Neural progenitor cell (in vitro differentiated cells): ENCODE data around the gene MTX2. TPM values are rescaled to one million over a fixed set of nuclear protein-coding genes. Genes with fewer than 3 reads are reported as not detected.
"Not testable (repeated sequence)": the region's sequence is repeated elsewhere in the genome, so short reads cannot be mapped to it uniquely, and the experiment has no call there.

Experiments used
- DNase-seq: peaks from one replicate; pipeline ENCODE4 v3.0.0-alpha.2; 2016; ENCODE audit warnings: low spot score
- H2AFZ ChIP-seq: fragments of 200-600 bp; sonication (generic); replicated peaks from 2 replicates; pipeline ENCODE4 v1.6.1; 2016; ENCODE audit warnings: antibody characterized with exemption
- H3F3A ChIP-seq: fragments of 200-600 bp; sonication (generic); 2 replicates; pipeline ENCODE4 v1.6.1; 2016; ENCODE audit warnings: antibody characterized with exemption, low read depth
- H3K27ac ChIP-seq: fragments of 200-600 bp; sonication (generic); 2 replicates; pipeline ENCODE4 v1.5.1; 2016; ENCODE audit warnings: mild to moderate bottlenecking
- H3K27me3 ChIP-seq: fragments of 200-600 bp; sonication (generic); 2 replicates; pipeline ENCODE4 v1.6.1; 2016; ENCODE audit warnings: mild to moderate bottlenecking, moderate library complexity
- H3K36me3 ChIP-seq: fragments of 200-600 bp; sonication (generic); 2 replicates; pipeline ENCODE4 v1.5.1; 2016
- H3K4me1 ChIP-seq: fragments of 200-600 bp; sonication (generic); 2 replicates; pipeline ENCODE4 v1.6.1; 2016; ENCODE audit warnings: mixed run types
- H3K4me2 ChIP-seq: fragments of 200-600 bp; sonication (generic); 2 replicates; pipeline ENCODE4 v1.6.1; 2016
- H3K4me3 ChIP-seq: fragments of 200-600 bp; sonication (generic); 2 replicates; pipeline ENCODE4 v1.5.1; 2016
- H3K79me2 ChIP-seq: fragments of 200-600 bp; sonication (generic); 2 replicates; pipeline ENCODE4 v1.6.1; 2016; ENCODE audit warnings: low read depth
- H3K9ac ChIP-seq: fragments of 200-600 bp; sonication (generic); 2 replicates; pipeline ENCODE4 v1.6.1; 2016
- H3K9me3 ChIP-seq: fragments of 200-600 bp; sonication (generic); 2 replicates; pipeline ENCODE4 v1.5.1; 2016; ENCODE audit warnings: low read depth
- H4K20me1 ChIP-seq: fragments of 200-600 bp; sonication (generic); 2 replicates; pipeline ENCODE4 v1.6.1; 2016; ENCODE audit warnings: low read depth
- H3K27ac Mint-ChIP-seq: 3 replicates; pipeline ENCODE4 v1.8.0; 2021; ENCODE audit warnings: mixed read lengths
- H3K27me3 Mint-ChIP-seq: 2 replicates; pipeline ENCODE4 v1.8.0; 2022; ENCODE audit warnings: low read depth, mild to moderate bottlenecking, inconsistent platforms, moderate library complexity, mixed read lengths; ENCODE audit not compliant: insufficient read depth
- H3K36me3 Mint-ChIP-seq: 3 replicates; pipeline ENCODE4 v1.8.0; 2021; ENCODE audit warnings: mixed read lengths
- H3K4me1 Mint-ChIP-seq: 3 replicates; pipeline ENCODE4 v1.8.0; 2021; ENCODE audit warnings: mixed read lengths
- H3K4me3 Mint-ChIP-seq: 3 replicates; pipeline ENCODE4 v1.8.0; 2021; ENCODE audit warnings: mild to moderate bottlenecking, moderate library complexity, mixed read lengths
- H3K9me3 Mint-ChIP-seq: 3 replicates; pipeline ENCODE4 v1.8.0; 2020; ENCODE audit warnings: mixed read lengths
- EZH2 ChIP-seq: fragments of 200-600 bp; sonication (generic); IDR thresholded peaks from 2 replicates; pipeline ENCODE4 v1.6.1; 2017; ENCODE audit warnings: antibody characterized with exemption, mild to moderate bottlenecking, moderate library complexity
- EZH2phosphoT487 ChIP-seq: fragments of 200-600 bp; sonication (generic); IDR thresholded peaks from 2 replicates; pipeline ENCODE4 v1.6.1; 2017; ENCODE audit warnings: antibody characterized with exemption
- total RNA-seq: library from RNA; depleted of rRNA; stranded (reverse); fragments of >200 nt; gene quantifications from 2 replicates; pipeline ENCODE4 v1.2.3, GENCODE V29; 2015; ENCODE audit warnings: low replicate concordance
- TF ChIP-seq, protein P1 (sequence below): fragments of 200-600 bp; sonication (generic); IDR thresholded peaks from 2 replicates; pipeline ENCODE4 v1.5.1; 2017; ENCODE audit warnings: antibody characterized with exemption, mild to moderate bottlenecking

Gene MTX2
- total RNA-seq, 1 donor from 2014 or later, result 39.2 TPM

DNA sequence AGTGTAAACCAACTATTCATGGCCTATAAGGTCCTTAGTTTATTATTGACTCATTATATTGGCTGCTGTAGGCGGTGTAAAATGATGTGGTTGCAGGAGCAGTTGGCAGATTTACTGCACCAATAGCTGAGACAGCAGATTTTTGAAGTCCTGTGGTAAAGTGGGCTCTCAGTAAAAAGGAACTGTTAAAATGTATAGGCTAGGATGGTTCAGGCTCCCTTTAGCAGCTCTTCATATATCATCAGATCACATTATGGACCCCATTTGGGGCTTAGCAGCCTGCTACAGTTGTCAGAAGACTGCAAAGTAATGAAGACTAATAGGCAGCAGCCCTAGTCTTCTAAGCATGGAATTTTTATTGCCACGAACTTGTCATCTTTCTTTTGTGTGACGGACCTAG, 27.8 kb downstream of the MTX2 start:
- Mint-ChIP-seq H3K4me3 (no peak overlapping the region), H3K9me3 (no peaks in the 10 kb centered on the region), H3K27me3 (no peaks in the 10 kb centered on the region), H3K36me3 (no peaks in the 10 kb centered on the region), H3K27ac (no peak overlapping the region), H3K4me1 (no peaks in the 10 kb centered on the region)
- no peaks in the 10 kb centered on the region for H3K36me3 ChIP-seq
- H2AFZ ChIP-seq, result no peak overlapping the region
- H3K4me2 ChIP-seq, result no peak overlapping the region
- no peak for DNase-seq
- TF ChIP-seq EZH2phosphoT487, result no peak
- H3K27me3 ChIP-seq, result no peaks in the 10 kb centered on the region
- H3K4me3 ChIP-seq, result no peak overlapping the region
- peaks cover 30% of the 10 kb centered on the region for H4K20me1 ChIP-seq
- no peak overlapping the region for H3K27ac ChIP-seq
- no peaks in the 10 kb centered on the region for H3F3A ChIP-seq
- H3K4me1 ChIP-seq, result no peaks in the 10 kb centered on the region
- peaks cover 28% of the 10 kb centered on the region for H3K79me2 ChIP-seq
- no peaks in the 10 kb centered on the region for H3K9me3 ChIP-seq
- no peak overlapping the region for H3K9ac ChIP-seq

DNA sequence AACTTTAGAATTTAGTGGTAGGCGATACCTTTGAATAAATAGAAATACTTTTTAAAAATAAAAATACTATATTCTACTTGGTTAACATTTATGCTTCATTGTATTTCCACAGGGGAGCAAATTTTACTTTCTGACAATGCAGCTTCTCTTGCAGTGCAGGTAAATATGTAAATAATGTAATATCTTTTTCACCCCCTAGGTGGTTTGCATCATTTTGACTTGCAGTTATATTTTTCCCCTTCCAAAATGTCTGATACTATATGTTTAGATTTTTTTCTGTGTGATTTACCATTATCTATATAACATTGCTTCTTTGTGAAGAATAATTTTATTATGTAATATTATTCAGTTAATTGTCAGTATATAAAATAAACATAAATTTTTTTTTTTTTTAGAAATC, 28.5 kb downstream of the MTX2 start:
- Histone ChIP-seq H3K4me1 (no peaks in the 10 kb centered on the region), H3K9me3 (no peaks in the 10 kb centered on the region), H3F3A (no peaks in the 10 kb centered on the region), H4K20me1 (peaks cover 25% of the 10 kb centered on the region), H3K4me3 (no peak overlapping the region), H3K79me2 (peaks cover 21% of the 10 kb centered on the region), H3K27ac (no peak overlapping the region), H3K9ac (no peak overlapping the region), H2AFZ (no peak overlapping the region), H3K36me3 (no peaks in the 10 kb centered on the region), H3K27me3 (no peaks in the 10 kb centered on the region), H3K4me2 (no peak overlapping the region)
- H3K36me3 Mint-ChIP-seq, result no peaks in the 10 kb centered on the region
- no peaks in the 10 kb centered on the region for H3K4me1 Mint-ChIP-seq
- no peak overlapping the region for H3K27ac Mint-ChIP-seq
- no peak overlapping the region for H3K4me3 Mint-ChIP-seq
- TF ChIP-seq, protein P1, sequence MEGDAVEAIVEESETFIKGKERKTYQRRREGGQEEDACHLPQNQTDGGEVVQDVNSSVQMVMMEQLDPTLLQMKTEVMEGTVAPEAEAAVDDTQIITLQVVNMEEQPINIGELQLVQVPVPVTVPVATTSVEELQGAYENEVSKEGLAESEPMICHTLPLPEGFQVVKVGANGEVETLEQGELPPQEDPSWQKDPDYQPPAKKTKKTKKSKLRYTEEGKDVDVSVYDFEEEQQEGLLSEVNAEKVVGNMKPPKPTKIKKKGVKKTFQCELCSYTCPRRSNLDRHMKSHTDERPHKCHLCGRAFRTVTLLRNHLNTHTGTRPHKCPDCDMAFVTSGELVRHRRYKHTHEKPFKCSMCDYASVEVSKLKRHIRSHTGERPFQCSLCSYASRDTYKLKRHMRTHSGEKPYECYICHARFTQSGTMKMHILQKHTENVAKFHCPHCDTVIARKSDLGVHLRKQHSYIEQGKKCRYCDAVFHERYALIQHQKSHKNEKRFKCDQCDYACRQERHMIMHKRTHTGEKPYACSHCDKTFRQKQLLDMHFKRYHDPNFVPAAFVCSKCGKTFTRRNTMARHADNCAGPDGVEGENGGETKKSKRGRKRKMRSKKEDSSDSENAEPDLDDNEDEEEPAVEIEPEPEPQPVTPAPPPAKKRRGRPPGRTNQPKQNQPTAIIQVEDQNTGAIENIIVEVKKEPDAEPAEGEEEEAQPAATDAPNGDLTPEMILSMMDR, result no peak
- TF ChIP-seq EZH2phosphoT487, result no peak
- TF ChIP-seq EZH2, result no peak
- no peak for DNase-seq
- no peaks in the 10 kb centered on the region for H3K27me3 Mint-ChIP-seq
- no peaks in the 10 kb centered on the region for H3K9me3 Mint-ChIP-seq

DNA sequence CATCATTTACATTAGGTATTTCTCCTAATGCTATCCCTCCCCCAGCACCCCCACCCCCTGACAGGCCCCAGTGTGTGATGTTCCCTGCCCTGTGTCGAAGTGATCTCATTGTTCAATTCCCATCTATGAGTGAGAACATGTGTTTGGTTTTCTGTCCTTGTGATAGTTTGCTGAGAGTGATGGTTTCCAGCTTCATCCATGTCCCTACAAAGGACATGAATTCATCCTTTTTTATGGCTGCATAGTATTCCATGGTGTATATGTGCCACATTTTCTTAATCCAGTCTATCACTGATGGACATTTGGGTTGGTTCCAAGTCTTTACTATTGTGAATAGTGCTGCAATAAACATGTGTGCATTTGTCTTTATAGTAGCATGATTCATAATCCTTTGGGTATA, 36.8 kb downstream of the MTX2 start:
- not testable (repeated sequence) for H3K27ac ChIP-seq, H3K4me1 ChIP-seq, H3K79me2 ChIP-seq, H3K4me2 ChIP-seq, H3K4me1 Mint-ChIP-seq, H3F3A ChIP-seq, H3K27me3 ChIP-seq, H3K27me3 Mint-ChIP-seq, H3K4me3 ChIP-seq, H3K9ac ChIP-seq, H4K20me1 ChIP-seq, H3K9me3 ChIP-seq, H3K36me3 ChIP-seq, DNase-seq, H3K27ac Mint-ChIP-seq, H3K4me3 Mint-ChIP-seq, H2AFZ ChIP-seq
- peaks cover 30% of the 10 kb centered on the region for H3K9me3 Mint-ChIP-seq
- H3K36me3 Mint-ChIP-seq, result peaks cover 50% of the 10 kb centered on the region

DNA sequence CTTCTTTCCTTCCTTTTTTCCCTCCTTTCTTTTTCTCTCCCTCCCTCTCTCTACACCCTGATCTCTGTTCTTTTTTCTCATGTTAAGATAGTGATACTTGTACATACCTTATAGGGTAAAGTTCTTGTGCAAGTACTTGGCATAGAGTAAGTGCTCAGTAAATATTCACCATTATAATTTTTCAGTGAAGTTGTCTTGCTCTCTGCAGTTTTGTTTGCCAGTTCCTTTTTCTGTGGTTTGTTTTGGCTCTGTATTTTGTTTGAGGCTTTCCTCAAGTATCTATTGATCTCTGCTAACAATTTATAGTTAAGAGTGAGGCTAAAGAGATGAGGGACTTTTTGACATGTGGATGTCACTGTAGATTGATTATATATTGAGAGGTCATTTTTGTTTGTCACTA, 48.0 kb downstream of the MTX2 start:
- Histone ChIP-seq H3K27ac (no peak overlapping the region), H3K79me2 (no peaks in the 10 kb centered on the region), H3K27me3 (no peaks in the 10 kb centered on the region), H4K20me1 (no peaks in the 10 kb centered on the region), H3F3A (no peaks in the 10 kb centered on the region), H2AFZ (no peak overlapping the region), H3K36me3 (no peaks in the 10 kb centered on the region), H3K4me3 (no peak overlapping the region), H3K4me2 (no peak overlapping the region), H3K9ac (no peak overlapping the region), H3K4me1 (peaks cover 6% of the 10 kb centered on the region), H3K9me3 (no peaks in the 10 kb centered on the region)
- Mint-ChIP-seq H3K4me3 (no peak overlapping the region), H3K9me3 (no peaks in the 10 kb centered on the region), H3K27ac (no peak overlapping the region), H3K27me3 (no peaks in the 10 kb centered on the region), H3K36me3 (peaks cover 10% of the 10 kb centered on the region), H3K4me1 (no peaks in the 10 kb centered on the region)
- DNase-seq, result no peak
- no peak for TF ChIP-seq EZH2
- TF ChIP-seq, protein P1, result no peak
- no peak for TF ChIP-seq EZH2phosphoT487
